ENCODE measurements around the gene HAO2. TPM values are rescaled to one million over a fixed set of nuclear protein-coding genes. Genes with fewer than 3 reads are reported as not detected.

HAO2 gene
- total RNA-seq, 2 experiments from 2014 or later, result not detected

DNA sequence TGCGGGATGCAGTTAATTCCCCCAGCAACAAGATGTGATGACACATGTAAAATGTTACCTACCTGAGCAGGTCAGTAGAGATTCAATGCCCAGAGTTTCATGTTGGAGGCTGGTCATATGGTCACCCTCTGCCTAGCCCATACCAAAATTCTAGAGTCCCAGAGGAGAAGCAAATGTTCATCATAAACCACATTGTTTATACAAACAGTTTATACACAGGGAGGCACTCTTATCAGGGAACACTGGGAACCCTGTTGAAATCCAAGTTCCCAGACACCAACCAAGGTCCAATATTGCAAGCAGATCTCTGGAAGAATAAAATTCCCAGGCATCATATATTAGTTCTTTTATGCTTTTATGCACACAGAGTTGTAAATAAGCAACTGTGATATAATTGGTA lies 10.5 kb downstream of the HAO2 start:
- Histone ChIP-seq H3K36me3 (ENCODE audit: insufficient read depth, low read length) (no peaks in the 10 kb centered on the region), H3K4me3 (ENCODE audit: low read depth, low read length, poor library complexity, severe bottlenecking) (no peak overlapping the region), H3K9me3 (ENCODE audit: low read length) (no peaks in the 10 kb centered on the region), H3K27ac (ENCODE audit: low read depth, low read length, poor library complexity, severe bottlenecking) (no peak overlapping the region), H3K9me2 (ENCODE audit: insufficient read depth, low read length) (no peaks in the 10 kb centered on the region), H4K20me1 (ENCODE audit: insufficient read depth, low read length) (no peaks in the 10 kb centered on the region), H3K4me2 (ENCODE audit: low read length) (no peak overlapping the region), H2AFZ (ENCODE audit: low read length) (no peak overlapping the region), H3K4me1 (ENCODE audit: insufficient read depth, low read length, poor library complexity, severe bottlenecking) (no peaks in the 10 kb centered on the region), H3K79me2 (ENCODE audit: insufficient read depth, low read depth, low read length) (no peaks in the 10 kb centered on the region)
- intact Hi-C loops (cut with micrococcal nuclease; ENCODE audit: unreplicated experiment), result no loop called here
- ChIA-PET CTCF (ENCODE audit: unreplicated experiment) (no interaction called here), POLR2A (no interaction called here)
- DNase-seq (ENCODE audit: low spot score), result no peak
- TF ChIP-seq, protein P1, sequence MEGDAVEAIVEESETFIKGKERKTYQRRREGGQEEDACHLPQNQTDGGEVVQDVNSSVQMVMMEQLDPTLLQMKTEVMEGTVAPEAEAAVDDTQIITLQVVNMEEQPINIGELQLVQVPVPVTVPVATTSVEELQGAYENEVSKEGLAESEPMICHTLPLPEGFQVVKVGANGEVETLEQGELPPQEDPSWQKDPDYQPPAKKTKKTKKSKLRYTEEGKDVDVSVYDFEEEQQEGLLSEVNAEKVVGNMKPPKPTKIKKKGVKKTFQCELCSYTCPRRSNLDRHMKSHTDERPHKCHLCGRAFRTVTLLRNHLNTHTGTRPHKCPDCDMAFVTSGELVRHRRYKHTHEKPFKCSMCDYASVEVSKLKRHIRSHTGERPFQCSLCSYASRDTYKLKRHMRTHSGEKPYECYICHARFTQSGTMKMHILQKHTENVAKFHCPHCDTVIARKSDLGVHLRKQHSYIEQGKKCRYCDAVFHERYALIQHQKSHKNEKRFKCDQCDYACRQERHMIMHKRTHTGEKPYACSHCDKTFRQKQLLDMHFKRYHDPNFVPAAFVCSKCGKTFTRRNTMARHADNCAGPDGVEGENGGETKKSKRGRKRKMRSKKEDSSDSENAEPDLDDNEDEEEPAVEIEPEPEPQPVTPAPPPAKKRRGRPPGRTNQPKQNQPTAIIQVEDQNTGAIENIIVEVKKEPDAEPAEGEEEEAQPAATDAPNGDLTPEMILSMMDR (conservative IDR thresholded peaks at IDR 0.05; ENCODE audit: low read length), result no peak
- TF ChIP-seq EZH2phosphoT487 (IDR thresholded peaks at IDR 0.05; ENCODE audit: borderline replicate concordance, low read depth, low read length), result no peak
- no TSS peak for BruUV-seq (replicated peaks)

DNA sequence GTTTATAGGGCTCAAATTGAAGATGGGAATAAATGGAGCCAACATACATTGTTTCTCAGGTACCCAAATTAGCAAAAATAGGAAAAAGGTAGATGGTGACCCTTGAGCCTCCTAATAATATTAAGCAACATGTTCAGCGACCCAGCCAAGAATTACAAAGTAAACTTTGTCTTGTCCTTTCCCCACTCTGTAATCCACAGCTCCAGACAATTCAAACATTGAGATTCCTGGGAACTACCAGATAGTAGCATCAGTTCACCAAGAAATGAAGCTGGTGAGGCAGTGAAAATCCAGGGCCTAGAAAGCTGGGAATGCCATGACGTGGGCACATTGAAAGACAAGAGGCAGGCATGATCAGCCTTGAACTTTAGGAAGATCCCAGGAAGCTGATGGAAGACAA lies 11.7 kb downstream of the HAO2 start:
- no peak overlapping the region for H2AFZ ChIP-seq (ENCODE audit: low read length)
- DNase-seq (ENCODE audit: low spot score), result no peak
- no peaks in the 10 kb centered on the region for H3K36me3 ChIP-seq (ENCODE audit: insufficient read depth, low read length)
- no peaks in the 10 kb centered on the region for H4K20me1 ChIP-seq (ENCODE audit: insufficient read depth, low read length)
- no TSS peak for BruUV-seq (replicated peaks)
- H3K4me3 ChIP-seq (ENCODE audit: low read depth, low read length, poor library complexity, severe bottlenecking), result no peak overlapping the region
- H3K27ac ChIP-seq (ENCODE audit: low read depth, low read length, poor library complexity, severe bottlenecking), result no peak overlapping the region
- no peaks in the 10 kb centered on the region for H3K9me3 ChIP-seq (ENCODE audit: low read length)
- POLR2A ChIA-PET, result no interaction called here
- no peak overlapping the region for H3K4me2 ChIP-seq (ENCODE audit: low read length)
- no peaks in the 10 kb centered on the region for H3K4me1 ChIP-seq (ENCODE audit: insufficient read depth, low read length, poor library complexity, severe bottlenecking)
- CTCF ChIA-PET (ENCODE audit: unreplicated experiment), result no interaction called here
- intact Hi-C loops (cut with micrococcal nuclease; ENCODE audit: unreplicated experiment), result no loop called here
- no peaks in the 10 kb centered on the region for H3K9me2 ChIP-seq (ENCODE audit: insufficient read depth, low read length)
- TF ChIP-seq EZH2phosphoT487 (IDR thresholded peaks at IDR 0.05; ENCODE audit: borderline replicate concordance, low read depth, low read length), result no peak
- TF ChIP-seq, protein P1 (conservative IDR thresholded peaks at IDR 0.05; ENCODE audit: low read length), result no peak
- no peaks in the 10 kb centered on the region for H3K79me2 ChIP-seq (ENCODE audit: insufficient read depth, low read depth, low read length)

DNA sequence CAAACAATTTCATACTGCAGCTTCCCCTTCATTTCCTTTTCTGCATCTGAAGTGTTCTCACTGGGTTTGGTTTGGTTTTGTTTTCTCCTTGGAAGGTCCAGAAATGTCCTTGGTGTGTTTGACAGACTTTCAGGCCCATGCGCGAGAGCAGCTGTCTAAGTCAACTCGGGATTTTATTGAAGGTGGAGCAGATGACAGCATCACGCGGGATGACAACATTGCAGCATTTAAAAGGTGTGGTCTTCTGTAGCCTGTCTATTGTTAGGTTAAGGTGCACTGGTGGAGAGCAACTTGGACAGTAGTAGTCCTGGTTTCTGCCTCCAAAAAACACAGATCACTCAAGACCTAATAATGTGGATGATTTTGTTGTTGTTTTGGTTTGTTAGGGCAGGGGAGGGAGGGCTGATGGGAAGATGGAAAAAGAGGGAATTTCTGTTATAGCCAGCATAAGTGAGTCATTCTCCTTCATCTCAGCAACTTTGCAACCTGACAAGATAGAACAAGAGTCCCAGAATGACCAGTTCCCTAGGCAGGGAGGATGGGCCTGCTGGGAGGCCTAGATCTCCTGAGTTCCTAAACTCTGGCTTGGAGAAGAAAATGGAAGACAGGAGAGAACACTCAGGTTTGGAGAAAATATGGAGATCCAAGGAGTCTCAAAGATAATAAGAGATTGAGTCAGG lies 12.5 kb downstream of the HAO2 start:
- TF ChIP-seq EZH2phosphoT487 (IDR thresholded peaks at IDR 0.05; ENCODE audit: borderline replicate concordance, low read depth, low read length), result no peak
- TF ChIP-seq, protein P1 (conservative IDR thresholded peaks at IDR 0.05; ENCODE audit: low read length), result no peak
- BruUV-seq (replicated peaks), result no TSS peak
- no peak overlapping the region for H3K4me3 ChIP-seq (ENCODE audit: low read depth, low read length, poor library complexity, severe bottlenecking)
- ChIA-PET CTCF (ENCODE audit: unreplicated experiment) (no interaction called here), POLR2A (no interaction called here)
- H3K79me2 ChIP-seq (ENCODE audit: insufficient read depth, low read depth, low read length), result no peaks in the 10 kb centered on the region
- no peaks in the 10 kb centered on the region for H3K36me3 ChIP-seq (ENCODE audit: insufficient read depth, low read length)
- no peaks in the 10 kb centered on the region for H3K9me2 ChIP-seq (ENCODE audit: insufficient read depth, low read length)
- H3K27ac ChIP-seq (ENCODE audit: low read depth, low read length, poor library complexity, severe bottlenecking), result no peak overlapping the region
- intact Hi-C loops (cut with micrococcal nuclease; ENCODE audit: unreplicated experiment), result no loop called here
- no peak overlapping the region for H2AFZ ChIP-seq (ENCODE audit: low read length)
- no peaks in the 10 kb centered on the region for H4K20me1 ChIP-seq (ENCODE audit: insufficient read depth, low read length)
- no peaks in the 10 kb centered on the region for H3K4me1 ChIP-seq (ENCODE audit: insufficient read depth, low read length, poor library complexity, severe bottlenecking)
- H3K4me2 ChIP-seq (ENCODE audit: low read length), result no peak overlapping the region
- DNase-seq (ENCODE audit: low spot score), result no peak
- H3K9me3 ChIP-seq (ENCODE audit: low read length), result no peaks in the 10 kb centered on the region
